CD4-positive, alpha-beta T cell treated with Interleukin-1 beta for 1 hour (primary cell): ENCODE results near the gene PYGO2.
A peak's percentile ranks its signal among the peaks of the same experiment; 100 is the strongest.
"Not testable (repeated sequence)": the region's sequence is repeated elsewhere in the genome, so short reads cannot be mapped to it uniquely, and the experiment has no call there.

Source experiments
- DNase-seq, 2 donors: peaks; one replicate each; pipeline ENCODE4 v3.0.0-alpha.2; 2020 to 2022

PYGO2 gene

DNA sequence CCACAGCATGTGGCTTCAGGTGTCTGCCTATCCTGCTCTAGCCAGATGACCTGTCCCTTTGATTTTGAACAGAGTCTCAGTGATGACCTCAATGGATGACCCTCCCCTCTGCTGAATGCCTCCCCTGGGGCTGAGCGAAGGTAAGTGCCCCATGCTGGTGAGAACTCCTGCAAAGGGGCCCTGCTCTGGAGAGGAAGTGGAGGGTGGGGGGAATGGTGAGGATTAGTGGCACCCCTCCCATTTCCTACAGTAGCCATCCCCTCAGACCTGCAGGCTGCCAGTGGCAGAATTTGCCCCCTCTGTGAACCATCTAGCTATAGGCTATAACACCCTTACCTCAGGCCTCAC, 21.4 kb downstream of the PYGO2 start:
- no peak for DNase-seq

- no peak for DNase-seq
Measured at GRCh38 chr1:154938604-154939399, 22.8 kb downstream of the PYGO2 start.

- DNase-seq, result no peak
Measured at GRCh38 chr1:154937988-154938386, 23.6 kb downstream of the PYGO2 start.

- peak; percentile 92 to 93 for DNase-seq
Measured at GRCh38 chr1:154937085-154937987, 24.2 kb downstream of the PYGO2 start.

DNA sequence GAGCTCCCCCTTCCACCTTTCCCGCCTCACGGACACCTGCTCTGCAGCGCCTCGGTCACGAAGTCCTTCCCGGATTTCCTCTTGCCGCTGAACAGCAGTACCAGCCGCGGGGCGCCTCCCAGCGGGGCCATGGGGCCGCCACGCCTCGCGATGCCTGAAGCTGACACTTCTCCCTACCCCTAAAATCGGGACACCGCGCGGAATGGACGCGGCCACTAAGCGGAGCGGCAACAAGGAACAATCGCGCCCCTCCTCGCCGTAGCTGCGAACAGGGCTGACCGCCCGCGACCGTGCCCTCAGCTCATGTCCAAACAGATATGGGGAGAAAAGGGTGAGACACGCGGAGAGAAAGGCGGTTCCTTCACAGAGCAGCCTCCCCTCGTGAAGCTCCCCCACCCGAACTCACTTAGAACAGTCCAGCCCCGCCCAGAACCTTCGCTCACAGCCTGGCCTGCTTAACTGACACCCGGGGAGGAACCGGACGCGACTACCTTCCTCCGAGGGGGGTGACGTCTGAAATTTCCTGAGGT, 25.0 kb downstream of the PYGO2 start, which contains the start of gene PMVK:
Gene PMVK (minus strand): TSS at position 165 of the 530 bp plus-strand sequence. CDS start 34 bp downstream, at position 131.
- peak; percentile 94 to 96 for DNase-seq

DNA sequence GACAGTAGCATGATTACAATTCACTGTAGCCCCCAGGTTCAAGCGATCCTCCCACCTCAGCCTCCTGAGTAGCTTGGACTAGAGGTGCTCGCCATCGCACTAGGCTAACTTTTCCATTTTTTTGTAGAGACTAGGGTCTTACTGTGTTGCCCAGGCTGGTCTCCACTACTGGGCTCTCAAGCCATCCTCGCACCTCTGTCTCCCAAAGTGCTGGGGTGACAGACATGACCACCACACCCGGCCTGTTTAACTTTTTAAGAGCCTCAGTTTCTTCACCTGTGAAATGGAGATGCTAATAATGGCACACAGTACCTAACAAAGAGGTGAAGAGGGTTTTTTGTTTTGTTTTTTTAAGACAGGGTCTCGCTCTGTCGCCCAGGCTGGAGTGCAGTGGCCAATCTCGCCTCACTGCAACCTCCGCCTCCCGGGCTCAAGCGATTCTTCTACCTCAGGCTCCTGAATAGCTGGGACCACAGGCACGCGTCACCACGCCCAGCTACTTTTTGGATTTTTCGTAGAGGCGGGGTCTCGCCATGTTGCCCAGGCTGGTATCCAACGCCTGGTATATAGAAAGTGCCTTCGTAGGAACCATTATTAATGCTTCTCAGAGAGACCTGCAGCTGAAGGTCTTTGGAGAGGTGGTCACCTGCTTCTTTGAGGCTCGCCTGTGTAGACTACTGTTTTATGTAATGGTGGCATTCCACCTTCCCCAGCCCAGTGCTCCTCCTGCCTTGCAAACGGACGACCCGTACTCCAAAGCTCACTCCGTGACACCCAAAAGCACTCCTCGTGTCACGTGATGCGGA, 25.6 kb downstream of the PYGO2 start:
- DNase-seq, result peak in 1 of 2 donors; percentile 47

- no peak for DNase-seq
Measured at GRCh38 chr1:154934358-154934948, 27.1 kb downstream of the PYGO2 start.

GRCh38 chr1:154931940-154932487, 29.6 kb downstream of the PYGO2 start:
- no peak for DNase-seq

DNA sequence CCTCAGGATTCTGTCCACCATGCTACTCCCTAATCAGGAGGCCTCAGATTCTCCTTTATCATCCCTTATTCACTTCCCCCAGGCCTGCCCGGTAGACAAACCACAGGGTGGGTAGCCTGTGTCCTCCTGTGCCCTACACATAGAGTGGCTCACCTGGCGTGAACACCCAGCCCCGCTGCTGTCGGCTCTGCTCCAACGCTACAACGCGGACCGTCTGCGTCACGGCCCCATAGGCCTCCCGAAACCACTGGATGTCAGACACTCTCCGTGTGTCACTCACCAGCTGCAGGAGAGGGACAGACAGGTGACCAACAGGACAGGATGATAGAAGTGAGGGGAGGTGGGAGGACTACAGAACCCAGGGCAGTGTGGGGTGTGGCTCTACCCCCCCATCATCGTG, 35.4 kb downstream of the PYGO2 start:
- no peak for DNase-seq

GRCh38 chr1:154925335-154926170, 36.0 kb downstream of the PYGO2 start:
- DNase-seq, result no peak

DNA sequence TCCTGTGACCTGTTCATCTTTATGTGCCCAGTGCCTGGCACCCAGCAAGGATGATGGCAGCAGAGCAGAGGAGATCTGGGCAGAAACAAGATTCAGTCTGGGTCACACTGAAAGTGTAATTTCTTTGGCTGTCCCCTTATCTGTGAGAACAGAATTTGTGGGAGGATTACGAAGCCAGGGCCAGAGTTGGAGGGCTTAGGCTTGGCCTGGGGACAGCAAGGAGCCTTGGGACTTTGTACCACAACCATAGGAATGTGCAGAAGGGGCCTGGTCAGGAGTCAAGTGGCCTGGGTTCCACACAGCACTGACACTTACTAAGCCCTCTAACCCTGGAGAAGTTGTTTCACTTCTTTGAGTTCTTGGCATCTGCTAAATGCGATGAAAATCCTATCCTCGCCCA, 37.9 kb downstream of the PYGO2 start:
- no peak for DNase-seq

DNA sequence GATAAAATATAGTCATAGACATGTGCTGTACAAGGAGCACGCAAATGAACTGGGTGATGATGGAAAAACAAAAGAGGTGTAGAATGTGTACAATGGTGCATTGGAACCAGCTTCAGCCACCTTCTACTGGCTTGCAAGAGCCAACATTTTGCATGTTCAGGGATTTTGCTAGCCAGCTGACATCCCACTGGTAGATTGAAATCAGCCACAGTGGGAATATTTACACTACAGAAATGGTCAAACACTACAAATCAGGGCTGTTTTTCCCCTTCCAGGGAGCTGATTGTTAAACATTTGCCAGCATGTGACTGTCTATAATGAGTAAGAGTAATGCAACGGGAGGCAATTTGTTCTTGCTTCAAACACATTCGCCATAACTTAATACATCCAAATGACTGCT, 48.3 kb downstream of the PYGO2 start:
- DNase-seq, result no peak

DNA sequence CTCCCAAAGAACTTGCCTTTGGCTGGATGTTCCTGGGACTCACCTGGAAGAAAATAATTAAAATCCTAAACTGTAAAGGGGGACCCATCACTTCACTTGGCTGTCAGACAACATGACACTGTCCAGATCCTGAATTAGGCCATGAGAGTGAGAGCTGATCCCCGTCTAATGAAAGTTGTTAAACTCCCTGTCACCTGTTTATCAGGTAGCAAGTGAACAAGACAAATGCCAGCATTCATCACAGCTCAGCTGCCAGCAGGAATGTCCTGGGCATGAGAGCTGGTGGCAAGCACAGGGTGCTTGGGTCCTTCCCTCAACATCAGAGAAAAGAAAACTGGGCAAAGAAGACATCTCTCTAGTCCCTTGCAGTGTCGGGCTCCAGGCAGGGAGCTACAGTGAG, 48.8 kb downstream of the PYGO2 start:
- DNase-seq, result no peak

- DNase-seq, result no peak
Measured at GRCh38 chr1:154911691-154912550, 49.7 kb downstream of the PYGO2 start.

DNA sequence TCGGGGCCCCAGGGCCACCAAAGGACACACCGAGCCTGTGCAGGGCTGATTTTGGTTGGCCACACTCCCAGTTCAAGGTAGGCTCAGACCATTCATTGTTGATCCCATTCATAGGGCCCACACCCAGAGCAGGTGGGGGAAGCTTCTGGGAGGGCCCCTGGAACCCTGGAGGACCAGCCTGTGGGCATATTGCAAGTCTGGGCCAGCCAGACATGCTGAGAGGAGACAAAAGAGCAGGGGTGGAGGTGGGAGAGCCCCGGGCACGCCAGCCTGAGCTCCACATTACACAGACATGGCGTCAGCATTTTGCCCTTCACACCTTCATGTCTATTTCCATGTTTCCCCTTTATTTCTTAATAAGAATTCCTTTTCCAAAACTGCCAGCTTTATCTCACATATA, 50.7 kb downstream of the PYGO2 start:
- DNase-seq, result no peak

DNA sequence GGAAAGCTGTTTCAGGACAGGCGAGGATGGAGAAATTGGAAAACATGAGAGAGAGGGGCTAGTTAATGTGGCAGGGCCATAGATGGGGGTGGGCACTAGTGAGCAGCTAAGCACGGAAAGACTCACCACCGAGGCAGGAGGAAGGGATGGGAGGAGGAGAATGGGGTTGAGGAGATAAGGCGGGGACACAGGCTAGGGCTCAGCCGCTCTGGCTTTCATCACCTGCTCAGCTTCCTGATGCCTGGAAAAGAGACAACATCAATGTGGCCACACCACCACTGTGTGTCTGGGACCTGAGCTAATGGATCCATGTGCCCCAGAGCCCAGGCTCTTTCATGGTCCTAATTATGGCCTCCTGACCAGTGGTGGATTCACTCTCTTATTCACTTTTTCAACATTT, 52.6 kb downstream of the PYGO2 start:
- no peak for DNase-seq

DNA sequence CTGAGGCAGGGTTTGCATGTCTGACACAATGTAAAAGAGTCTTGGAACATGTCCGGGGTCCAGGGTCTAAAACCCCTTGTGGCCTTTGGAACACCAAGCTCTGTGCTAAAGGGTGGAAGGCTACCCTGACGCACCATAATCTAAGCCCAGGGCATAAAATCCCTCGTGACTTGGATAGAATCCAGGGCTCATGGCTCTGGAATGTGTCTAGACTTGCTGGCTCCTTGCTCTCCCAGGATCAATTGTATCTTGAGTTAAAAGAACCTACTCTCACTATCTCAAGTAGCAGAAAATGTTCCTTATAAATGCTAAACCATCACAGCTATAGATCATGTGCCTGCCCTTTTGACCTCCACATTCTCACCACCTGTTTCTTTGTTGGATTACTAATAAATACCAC, 53.5 kb downstream of the PYGO2 start:
- DNase-seq, result not testable (repeated sequence)
